ENCODE data around the gene IMPDH2.
A peak's percentile ranks its signal among the peaks of the same experiment; 100 is the strongest.
"Not testable (repeated sequence)": the region's sequence is repeated elsewhere in the genome, so short reads cannot be mapped to it uniquely, and the experiment has no call there.

Gene IMPDH2

DNA sequence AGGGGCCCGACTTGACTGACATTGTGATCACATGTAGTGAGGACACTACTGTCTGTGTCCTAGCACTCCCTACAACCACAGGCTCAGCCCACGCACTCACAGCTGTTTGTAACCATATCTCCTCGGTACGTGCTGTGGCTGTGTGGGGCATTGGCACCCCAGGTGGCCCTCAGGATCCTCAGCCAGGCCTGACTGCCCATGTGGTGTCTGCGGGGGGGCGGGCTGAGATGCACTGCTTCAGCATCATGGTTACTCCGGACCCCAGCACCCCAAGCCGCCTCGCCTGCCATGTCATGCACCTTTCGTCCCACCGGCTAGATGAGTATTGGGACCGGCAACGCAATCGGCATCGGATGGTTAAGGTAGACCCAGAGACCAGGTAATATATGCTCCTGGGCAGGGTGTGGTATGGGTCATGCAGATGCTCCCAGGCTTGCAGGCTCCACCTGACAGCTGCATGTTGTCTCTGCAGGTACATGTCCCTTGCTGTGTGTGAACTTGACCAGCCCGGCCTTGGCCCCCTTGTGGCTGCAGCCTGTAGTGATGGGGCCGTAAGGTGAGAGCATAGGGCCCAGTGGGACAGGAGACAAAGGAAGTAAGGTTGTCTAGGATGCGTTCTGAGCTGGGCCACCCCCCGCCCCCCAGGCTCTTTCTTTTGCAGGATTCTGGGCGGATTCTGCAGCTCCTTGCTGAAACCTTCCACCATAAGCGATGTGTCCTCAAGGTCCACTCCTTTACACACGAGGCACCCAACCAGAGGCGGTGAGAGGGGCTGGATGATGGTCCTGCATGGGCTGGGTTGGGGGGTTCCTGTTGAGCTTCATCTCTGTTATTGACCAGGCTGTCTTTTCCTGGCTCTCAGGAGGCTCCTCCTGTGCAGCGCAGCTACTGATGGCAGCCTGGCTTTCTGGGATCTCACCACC lies 15.2 kb downstream of the IMPDH2 start:
- H3K4me3 ChIP-seq, result no peak overlapping the region
- no peak for DNase-seq (ENCODE audit: low read depth, low spot score)
- H3K9me3 ChIP-seq (ENCODE audit: low read depth, low read length), result no peaks in the 10 kb centered on the region
- H3K9ac ChIP-seq (ENCODE audit: insufficient read length), result no peak overlapping the region
- no peak overlapping the region for H3K27ac ChIP-seq
- no peaks in the 10 kb centered on the region for H3K36me3 ChIP-seq (ENCODE audit: insufficient read depth, low read length)
- TF ChIP-seq EZH2 (IDR thresholded peaks at IDR 0.05) (no peak), POLR2AphosphoS5 (IDR thresholded peaks at IDR 0.05; ENCODE audit: borderline replicate concordance, low read depth, low read length) (no peak), FOXP2 (optimal IDR thresholded peaks at IDR 0.05; ENCODE audit: control extremely low read depth, extremely low read length, insufficient read depth) (no peak)

DNA sequence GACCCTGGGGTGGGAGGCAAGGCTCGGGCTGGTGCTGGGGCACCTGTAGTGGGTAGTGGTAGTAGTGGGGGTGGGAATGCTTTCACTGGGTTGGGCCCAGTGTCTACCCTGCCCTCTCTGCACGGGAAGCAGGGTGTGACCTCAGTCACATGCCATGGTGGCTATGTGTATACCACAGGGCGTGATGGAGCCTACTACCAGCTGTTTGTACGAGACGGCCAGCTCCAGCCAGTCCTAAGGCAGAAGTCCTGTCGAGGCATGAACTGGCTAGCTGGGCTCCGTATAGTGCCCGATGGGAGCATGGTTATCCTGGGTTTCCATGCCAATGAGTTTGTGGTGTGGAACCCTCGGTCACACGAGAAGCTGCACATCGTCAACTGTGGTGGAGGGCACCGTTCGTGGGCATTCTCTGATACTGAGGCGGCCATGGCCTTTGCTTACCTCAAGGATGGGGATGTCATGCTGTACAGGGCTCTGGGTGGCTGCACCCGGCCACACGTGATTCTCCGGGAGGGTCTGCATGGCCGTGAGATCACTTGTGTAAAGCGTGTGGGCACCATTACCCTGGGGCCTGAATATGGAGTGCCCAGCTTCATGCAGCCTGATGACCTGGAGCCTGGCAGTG lies 16.0 kb downstream of the IMPDH2 start:
- TF ChIP-seq EZH2 (IDR thresholded peaks at IDR 0.05), result no peak
- no peak for TF ChIP-seq FOXP2 (optimal IDR thresholded peaks at IDR 0.05; ENCODE audit: control extremely low read depth, extremely low read length, insufficient read depth)
- no peak for TF ChIP-seq POLR2AphosphoS5 (IDR thresholded peaks at IDR 0.05; ENCODE audit: borderline replicate concordance, low read depth, low read length)

DNA sequence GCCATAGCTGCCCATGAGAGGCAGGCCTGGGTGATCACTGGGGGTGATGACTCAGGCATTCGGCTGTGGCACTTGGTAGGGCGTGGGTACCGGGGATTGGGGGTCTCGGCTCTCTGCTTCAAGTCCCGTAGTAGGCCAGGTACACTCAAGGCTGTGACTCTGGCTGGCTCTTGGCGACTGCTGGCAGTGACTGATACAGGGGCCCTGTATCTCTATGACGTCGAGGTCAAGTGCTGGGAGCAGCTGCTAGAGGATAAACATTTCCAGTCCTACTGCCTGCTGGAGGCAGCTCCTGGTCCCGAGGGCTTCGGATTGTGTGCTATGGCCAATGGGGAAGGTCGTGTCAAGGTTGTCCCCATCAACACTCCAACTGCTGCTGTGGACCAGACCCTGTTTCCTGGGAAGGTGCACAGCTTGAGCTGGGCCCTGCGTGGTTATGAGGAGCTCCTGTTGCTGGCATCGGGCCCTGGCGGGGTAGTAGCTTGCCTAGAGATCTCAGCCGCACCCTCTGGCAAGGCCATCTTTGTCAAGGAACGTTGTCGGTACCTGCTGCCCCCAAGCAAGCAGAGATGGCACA lies 16.7 kb downstream of the IMPDH2 start:
- Histone ChIP-seq H3K9me3 (ENCODE audit: low read depth, low read length) (no peaks in the 10 kb centered on the region), H3K9ac (ENCODE audit: insufficient read length) (no peak overlapping the region), H3K27ac (no peak overlapping the region), H3K36me3 (ENCODE audit: insufficient read depth, low read length) (no peaks in the 10 kb centered on the region), H3K4me3 (no peak overlapping the region)
- no peak for TF ChIP-seq EZH2 (IDR thresholded peaks at IDR 0.05)
- DNase-seq (ENCODE audit: low read depth, low spot score), result no peak

More for the DNA sequence above, 16.0 kb downstream of the IMPDH2 start:
- Histone ChIP-seq H3K27ac (no peak overlapping the region), H3K4me3 (no peak overlapping the region), H3K9ac (ENCODE audit: insufficient read length) (no peak overlapping the region), H3K9me3 (ENCODE audit: low read depth, low read length) (no peaks in the 10 kb centered on the region), H3K36me3 (ENCODE audit: insufficient read depth, low read length) (no peaks in the 10 kb centered on the region)
- DNase-seq (ENCODE audit: low read depth, low spot score), result no peak

DNA sequence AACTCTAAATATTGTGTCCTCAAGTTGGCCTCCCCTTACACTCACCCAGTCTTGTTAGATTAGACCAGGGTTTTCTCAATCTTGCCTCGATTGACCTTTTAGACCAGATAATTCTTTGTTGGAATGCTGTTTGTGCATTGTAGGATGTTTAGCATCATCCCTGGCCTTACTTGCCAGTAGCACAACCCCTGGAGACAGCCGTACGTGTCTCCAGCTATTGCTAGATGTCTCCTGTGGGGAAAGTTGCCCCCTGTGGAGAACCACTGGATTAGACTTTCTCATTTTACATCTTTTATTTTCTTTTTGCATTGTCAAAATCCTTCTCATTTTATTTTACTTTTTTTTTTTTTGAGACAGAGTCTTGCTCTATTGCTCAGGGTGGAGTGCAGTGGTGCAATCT lies 19.8 kb downstream of the IMPDH2 start:
- H3K36me3 ChIP-seq (ENCODE audit: insufficient read depth, low read length), result no peaks in the 10 kb centered on the region
- no peak overlapping the region for H3K9ac ChIP-seq (ENCODE audit: insufficient read length)
- H3K4me3 ChIP-seq, result no peak overlapping the region
- DNase-seq (ENCODE audit: low read depth, low spot score), result no peak
- no peak overlapping the region for H3K27ac ChIP-seq
- no peaks in the 10 kb centered on the region for H3K9me3 ChIP-seq (ENCODE audit: low read depth, low read length)
- TF ChIP-seq POLR2AphosphoS5 (IDR thresholded peaks at IDR 0.05; ENCODE audit: borderline replicate concordance, low read depth, low read length), result no peak

DNA sequence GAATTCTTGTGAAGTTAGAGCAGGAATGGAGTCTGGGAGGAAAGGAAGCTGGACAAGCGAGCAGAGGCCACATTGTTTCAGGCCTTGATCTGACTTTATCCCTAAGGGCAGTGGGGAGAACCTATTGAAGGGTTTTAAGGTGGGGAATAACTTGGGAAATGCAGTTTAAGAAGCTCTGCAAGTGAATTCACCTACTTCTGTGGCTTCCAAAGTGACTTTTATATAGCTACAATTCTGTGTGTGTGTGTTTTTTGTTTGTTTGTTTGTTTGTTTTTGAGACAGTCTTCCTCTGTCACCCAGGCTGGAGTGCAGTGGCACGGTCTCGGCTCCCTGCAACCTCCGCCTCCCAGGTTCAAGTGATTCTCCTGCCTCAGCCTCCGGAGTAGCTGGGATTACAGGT lies 20.6 kb downstream of the IMPDH2 start:
- H3K9me3 ChIP-seq (ENCODE audit: low read depth, low read length); DNase-seq (ENCODE audit: low read depth, low spot score); H3K27ac ChIP-seq; H3K9ac ChIP-seq (ENCODE audit: insufficient read length); H3K4me3 ChIP-seq; H3K36me3 ChIP-seq (ENCODE audit: insufficient read depth, low read length): not testable (repeated sequence)

DNA sequence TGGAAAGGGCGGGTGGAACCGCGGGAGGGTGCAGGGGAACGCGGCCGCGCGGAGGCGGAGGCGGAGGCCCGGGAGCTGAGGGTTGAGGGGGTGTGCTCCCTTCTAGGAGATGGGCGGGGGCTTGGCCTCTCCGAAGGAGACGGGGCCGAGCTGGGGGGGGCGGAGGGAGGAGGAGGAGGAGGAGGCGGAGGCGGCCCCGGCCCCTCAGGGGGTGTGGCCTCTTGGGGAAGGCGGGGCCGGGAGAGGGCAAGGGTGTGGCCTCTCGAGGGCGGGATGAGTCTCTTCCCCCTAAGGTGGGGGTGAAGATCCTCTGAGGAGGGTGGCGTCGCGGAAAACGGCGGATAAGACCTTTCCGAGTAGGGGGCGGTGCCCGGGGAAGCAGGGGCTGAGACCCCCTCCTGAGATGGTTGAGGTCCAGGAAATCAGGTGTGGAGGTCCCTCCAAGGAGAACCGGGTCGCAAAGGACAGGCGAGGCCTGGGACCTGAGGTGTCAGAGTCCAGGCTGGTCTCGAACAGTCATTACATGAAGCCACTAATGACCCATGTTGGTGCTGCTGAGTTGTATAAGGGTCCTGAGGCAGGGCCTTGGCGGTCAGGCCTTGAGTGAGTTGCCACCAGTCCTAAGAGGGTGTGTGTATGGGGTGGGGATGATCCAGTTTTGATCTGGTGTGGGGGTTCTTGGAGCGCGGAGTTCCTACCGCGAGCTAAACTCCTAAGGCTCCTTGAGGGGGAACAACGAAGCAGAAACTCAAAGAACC lies 21.2 kb downstream of the IMPDH2 start:
- no peaks in the 10 kb centered on the region for H3K36me3 ChIP-seq (ENCODE audit: insufficient read depth, low read length)
- peak overlapping the region; percentile 85 for H3K27ac ChIP-seq
- TF ChIP-seq POLR2AphosphoS5 (IDR thresholded peaks at IDR 0.05; ENCODE audit: borderline replicate concordance, low read depth, low read length) (no peak), FOXP2 (optimal IDR thresholded peaks at IDR 0.05; ENCODE audit: control extremely low read depth, extremely low read length, insufficient read depth) (no peak), EZH2 (IDR thresholded peaks at IDR 0.05) (no peak)
- peak overlapping the region; percentile 90 for H3K9ac ChIP-seq (ENCODE audit: insufficient read length)
- DNase-seq (ENCODE audit: low read depth, low spot score), result no peak
- no peaks in the 10 kb centered on the region for H3K9me3 ChIP-seq (ENCODE audit: low read depth, low read length)
- H3K4me3 ChIP-seq, result peak overlapping the region; percentile 84

DNA sequence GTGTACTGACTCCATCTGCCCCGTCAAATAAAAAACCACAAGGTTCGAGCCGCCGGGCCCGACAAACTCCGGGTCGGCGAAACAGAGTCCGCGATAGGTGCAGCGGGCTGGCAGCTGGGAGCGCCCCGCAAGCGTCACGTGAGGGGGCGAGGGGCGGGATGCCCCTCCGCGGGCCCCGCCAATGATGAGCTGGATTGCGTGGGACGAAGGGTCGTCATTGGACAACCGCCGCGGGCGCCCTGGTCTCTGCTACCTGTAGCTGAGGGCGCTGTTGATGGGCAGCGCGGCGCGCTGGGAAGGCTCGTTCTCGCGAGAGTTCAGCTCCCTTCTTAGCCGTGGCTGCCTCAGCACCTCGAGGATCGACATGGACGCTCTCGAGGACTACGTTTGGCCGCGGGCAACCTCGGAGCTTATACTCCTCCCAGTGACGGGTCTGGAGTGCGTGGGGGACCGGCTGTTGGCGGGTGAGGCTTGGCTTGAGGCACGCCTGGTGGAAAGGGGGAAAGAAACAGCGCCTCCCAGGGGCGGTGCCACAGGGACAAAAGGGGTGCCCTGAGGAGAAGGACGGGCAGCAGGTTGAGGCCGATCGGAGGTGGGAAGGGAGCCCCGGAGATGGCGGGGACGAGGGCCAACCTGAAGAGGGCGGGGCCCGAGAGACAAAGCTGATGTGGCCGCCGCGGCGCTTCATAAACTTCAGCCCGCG lies 22.0 kb downstream of the IMPDH2 start, which contains the start of gene WDR6:
TSS of gene WDR6 (plus strand) at position 324 of the 703 bp plus-strand sequence. CDS start at position 365, 41 bp downstream.
- Histone ChIP-seq H3K36me3 (ENCODE audit: insufficient read depth, low read length) (no peaks in the 10 kb centered on the region), H3K9me3 (ENCODE audit: low read depth, low read length) (no peaks in the 10 kb centered on the region), H3K4me3 (peak within 1 kb of the TSS; percentile 84), H3K9ac (ENCODE audit: insufficient read length) (peak within 1 kb of the TSS; percentile 90), H3K27ac (peak within 1 kb of the TSS; percentile 85)
- TF ChIP-seq POLR2AphosphoS5 (IDR thresholded peaks at IDR 0.05; ENCODE audit: borderline replicate concordance, low read depth, low read length), result peak; percentile 94
- TF ChIP-seq FOXP2 (optimal IDR thresholded peaks at IDR 0.05; ENCODE audit: control extremely low read depth, extremely low read length, insufficient read depth), result no peak
- TF ChIP-seq EZH2 (IDR thresholded peaks at IDR 0.05), result no peak
- DNase-seq (ENCODE audit: low read depth, low spot score), result no peak

Data from SK-N-MC (cell line).